HUES6 (cell line): ENCODE results near the gene C2.

ENCODE experiments used
- H3K27ac ChIP-seq: 2 replicates; pipeline ENCODE4 v1.7.0; 2013; ENCODE audit warnings: low read depth, mild to moderate bottlenecking, low read length, inconsistent platforms
- H3K27me3 ChIP-seq: 2 replicates; pipeline ENCODE4 v1.6.1; 2013; ENCODE audit warnings: low read length; ENCODE audit not compliant: control insufficient read depth, insufficient read depth
- H3K36me3 ChIP-seq: 2 replicates; pipeline ENCODE4 v1.6.1; 2013; ENCODE audit warnings: low read length; ENCODE audit not compliant: control insufficient read depth, insufficient read depth
- H3K4me1 ChIP-seq: 2 replicates; pipeline ENCODE4 v1.6.1; 2013; ENCODE audit warnings: low read length; ENCODE audit not compliant: control insufficient read depth, insufficient read depth
- H3K4me3 ChIP-seq: 2 replicates; pipeline ENCODE4 v1.5.1; 2013; ENCODE audit warnings: low read depth, low read length
- H3K9ac ChIP-seq: one replicate; pipeline ENCODE4 v1.6.1; 2013; ENCODE audit warnings: mild to moderate bottlenecking, low read length
- H3K9me3 ChIP-seq: 2 replicates; pipeline ENCODE4 v1.6.1; 2013; ENCODE audit warnings: low read depth, low read length; ENCODE audit not compliant: control insufficient read depth, insufficient read depth

C2 gene

GRCh38 chr6:31887173-31888007 is 40.1 kb upstream of the C2 start:
- H3K9me3 ChIP-seq: no peaks in the 10 kb centered on the region
- no peak overlapping the region for H3K4me3 ChIP-seq
- H3K4me1 ChIP-seq: no peaks in the 10 kb centered on the region
- H3K36me3 ChIP-seq: peaks cover 89% of the 10 kb centered on the region
- no peak overlapping the region for H3K27ac ChIP-seq
- no peaks in the 10 kb centered on the region for H3K27me3 ChIP-seq
- H3K9ac ChIP-seq: no peak overlapping the region

- Histone ChIP-seq H3K9ac (no peak overlapping the region), H3K27ac (no peak overlapping the region), H3K27me3 (no peaks in the 10 kb centered on the region), H3K4me1 (no peaks in the 10 kb centered on the region), H3K4me3 (no peak overlapping the region), H3K36me3 (peaks cover 89% of the 10 kb centered on the region), H3K9me3 (no peaks in the 10 kb centered on the region)
Observed at GRCh38 chr6:31888276-31889258, 39.0 kb upstream of the C2 start.

DNA sequence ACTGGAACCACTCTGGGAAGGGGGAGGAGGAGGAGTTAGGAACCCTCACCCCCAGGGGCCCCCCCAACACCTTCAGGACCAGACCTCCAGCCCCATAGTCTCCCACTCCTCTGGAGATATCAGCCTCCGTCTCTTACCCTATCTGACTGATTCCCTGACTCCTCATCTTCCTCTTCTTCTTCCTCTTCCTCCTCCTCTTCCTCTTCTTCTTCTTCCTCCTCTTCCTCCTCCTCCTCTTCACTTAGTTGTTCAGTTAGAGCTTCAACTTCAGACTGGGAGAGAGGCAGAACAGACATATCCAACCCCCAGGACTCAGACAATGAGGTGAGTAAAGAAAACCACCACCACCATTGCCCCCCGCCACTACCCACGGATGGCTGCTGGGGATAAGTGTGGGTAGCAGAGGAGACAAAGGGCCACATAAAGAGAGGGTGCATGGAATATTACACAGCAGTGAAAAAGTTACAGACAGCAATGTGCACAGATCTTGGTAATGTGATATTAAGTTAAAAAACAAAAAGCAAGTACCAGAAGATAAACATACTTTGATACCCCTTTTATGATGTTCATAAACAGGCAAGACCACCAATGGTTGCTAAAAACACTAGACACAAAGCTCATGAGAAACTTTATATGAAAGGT is 38.1 kb upstream of the C2 start:
- H3K36me3 ChIP-seq: peaks cover 84% of the 10 kb centered on the region
- H3K4me1 ChIP-seq: no peaks in the 10 kb centered on the region
- no peaks in the 10 kb centered on the region for H3K27me3 ChIP-seq
- no peak overlapping the region for H3K9ac ChIP-seq
- no peaks in the 10 kb centered on the region for H3K9me3 ChIP-seq
- no peak overlapping the region for H3K4me3 ChIP-seq
- H3K27ac ChIP-seq: no peak overlapping the region

DNA sequence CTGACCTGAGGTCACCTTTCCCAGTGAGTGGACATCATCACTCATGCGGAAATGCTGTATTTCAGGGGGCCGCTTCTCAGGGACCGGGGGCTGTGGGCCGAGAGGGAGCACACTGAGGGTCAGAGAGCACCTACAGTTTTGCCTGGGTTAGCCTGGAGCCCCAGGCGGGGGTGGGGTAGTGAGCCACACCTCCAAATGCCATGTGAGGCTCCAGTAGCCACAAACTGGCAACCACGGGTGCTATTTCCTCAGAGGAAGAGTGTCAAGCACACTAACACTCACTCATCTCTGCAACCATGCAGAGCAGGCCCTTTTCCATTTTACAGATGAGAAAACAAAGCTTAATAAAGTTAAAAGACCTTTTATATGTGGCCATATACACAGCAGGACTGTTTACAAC is 34.7 kb upstream of the C2 start:
- no peak overlapping the region for H3K9ac ChIP-seq
- no peaks in the 10 kb centered on the region for H3K4me1 ChIP-seq

DNA sequence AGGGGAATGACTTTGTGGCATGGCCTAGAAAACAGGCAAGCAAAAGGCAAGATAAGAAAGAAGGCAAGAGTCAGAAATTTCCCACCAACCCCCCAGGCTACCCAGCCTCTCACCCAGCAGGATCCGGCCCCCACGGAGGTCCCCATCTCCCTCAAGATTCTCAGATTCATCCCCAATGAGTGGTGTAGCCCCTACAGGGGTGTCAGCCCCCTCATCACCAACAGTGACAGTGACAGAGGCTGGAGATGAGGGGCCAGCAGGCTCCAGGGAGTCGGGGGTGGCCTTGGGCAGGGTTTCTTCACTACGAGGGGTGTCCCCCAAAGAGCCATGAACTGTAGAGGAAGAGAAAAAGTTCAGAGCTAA is 31.0 kb upstream of the C2 start:
- Histone ChIP-seq H3K4me1 (peaks cover 5% of the 10 kb centered on the region; the same call in 1 of the 2 replicates), H3K9me3 (no peaks in the 10 kb centered on the region), H3K27me3 (no peaks in the 10 kb centered on the region), H3K36me3 (peaks cover 44% of the 10 kb centered on the region), H3K9ac (peak overlapping the region; percentile 69), H3K27ac (no peak overlapping the region), H3K4me3 (peak overlapping the region; percentile 89)

More for the DNA sequence above, 34.7 kb upstream of the C2 start:
- Histone ChIP-seq H3K4me3 (no peak overlapping the region), H3K9me3 (no peaks in the 10 kb centered on the region), H3K27ac (peak overlapping the region; percentile 14; the same call in 1 of the 2 replicates), H3K36me3 (peaks cover 73% of the 10 kb centered on the region), H3K27me3 (no peaks in the 10 kb centered on the region)

- peak overlapping the region; percentile 69 for H3K9ac ChIP-seq
Observed at GRCh38 chr6:31896856-31897611, 30.5 kb upstream of the C2 start.

GRCh38 chr6:31897612-31898382 is 29.7 kb upstream of the C2 start, which contains the start of gene EHMT2:
Gene EHMT2 (minus strand): TSS chr6:31897698. CDS start chr6:31897677, 21 bp downstream.
- peaks cover 8% of the 10 kb centered on the region; the same call in 1 of the 2 replicates for H3K4me1 ChIP-seq
- peak within 1 kb of the TSS; percentile 89 for H3K4me3 ChIP-seq

More at GRCh38 chr6:31896856-31897611, 30.5 kb upstream of the C2 start:
- H3K4me1 ChIP-seq: peaks cover 5% of the 10 kb centered on the region; the same call in 1 of the 2 replicates
- H3K27ac ChIP-seq: peak overlapping the region; percentile 71; the same call in 1 of the 2 replicates
- H3K4me3 ChIP-seq: peak overlapping the region; percentile 89
- no peaks in the 10 kb centered on the region for H3K27me3 ChIP-seq
- no peaks in the 10 kb centered on the region for H3K9me3 ChIP-seq
- peaks cover 38% of the 10 kb centered on the region for H3K36me3 ChIP-seq

DNA sequence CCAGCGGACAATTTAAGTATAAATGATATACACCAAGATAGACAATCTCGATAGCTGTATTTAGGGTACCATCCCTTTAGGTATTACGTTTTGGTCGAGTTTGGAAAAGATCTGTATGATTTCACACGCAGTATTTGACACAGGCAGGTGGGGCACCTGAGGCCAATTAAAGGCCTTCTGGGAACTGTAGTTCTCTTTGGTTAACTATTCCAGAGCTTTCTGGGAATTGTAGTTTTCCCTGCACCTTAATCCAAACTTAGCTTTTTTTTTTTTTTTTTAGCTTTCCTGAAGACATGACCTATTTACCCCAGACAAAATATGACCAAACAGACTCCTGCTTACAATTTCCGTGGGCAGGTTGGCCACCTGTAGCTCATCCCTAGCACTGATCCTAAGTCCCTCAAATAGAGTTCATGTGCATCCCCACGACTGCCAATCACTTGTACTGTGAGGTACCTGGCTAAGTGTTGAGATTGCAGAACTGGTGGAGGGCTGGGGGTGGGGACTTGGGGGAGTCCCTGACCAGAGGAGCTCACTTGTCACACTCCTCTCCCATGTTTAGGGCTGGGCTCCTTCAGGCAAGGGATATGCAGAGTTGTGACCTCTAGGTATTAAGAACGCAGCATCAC is 29.0 kb upstream of the C2 start:
- peak overlapping the region; percentile 89 for H3K4me3 ChIP-seq
- no peak overlapping the region for H3K27ac ChIP-seq
- no peaks in the 10 kb centered on the region for H3K27me3 ChIP-seq
- H3K9ac ChIP-seq: peak overlapping the region; percentile 80
- H3K36me3 ChIP-seq: peaks cover 23% of the 10 kb centered on the region
- H3K4me1 ChIP-seq: peaks cover 10% of the 10 kb centered on the region; the same call in 1 of the 2 replicates
- H3K9me3 ChIP-seq: no peaks in the 10 kb centered on the region

More at GRCh38 chr6:31897612-31898382, 29.7 kb upstream of the C2 start, which contains the start of gene EHMT2:
- peak within 1 kb of the TSS; percentile 71; the same call in 1 of the 2 replicates for H3K27ac ChIP-seq
- H3K36me3 ChIP-seq: peaks cover 30% of the 10 kb centered on the region
- no peaks in the 10 kb centered on the region for H3K27me3 ChIP-seq
- H3K9ac ChIP-seq: peak within 1 kb of the TSS; percentile 80
- H3K9me3 ChIP-seq: no peaks in the 10 kb centered on the region

- Histone ChIP-seq H3K4me1 (peaks cover 10% of the 10 kb centered on the region; the same call in 1 of the 2 replicates), H3K9ac (no peak overlapping the region), H3K4me3 (no peak overlapping the region), H3K36me3 (peaks cover 21% of the 10 kb centered on the region), H3K27ac (no peak overlapping the region), H3K9me3 (no peaks in the 10 kb centered on the region), H3K27me3 (no peaks in the 10 kb centered on the region)
Observed at GRCh38 chr6:31899215-31899614, 28.3 kb upstream of the C2 start.
